SK-N-SH (cell line): ENCODE measurements around the gene PPP1R14B. TPM values are rescaled to one million over a fixed set of nuclear protein-coding genes. Genes with fewer than 3 reads are reported as not detected.

Experiments used
- CTCF ChIA-PET: fragments of 300-600, 350-600 bp; formaldehyde crosslinking; extraction: SDS; loops from one replicate; lab custom pipeline; 2021; lab: Yijun Ruan, JAX
- POLR2A ChIA-PET: fragments of 350-600 bp; sonication (Branson Sonifier 250); formaldehyde crosslinking; extraction: SDS; loops from one replicate; lab custom pipeline; 2020; ENCODE audit warnings: antibody characterized with exemption, inconsistent platforms; lab: Yijun Ruan, JAX
- DNase-seq: peaks from one replicate; pipeline ENCODE4 v3.0.0; 2012
- H2AFZ ChIP-seq: fragments of 200-600 bp; sonication (generic); 2 replicates; pipeline ENCODE4 v1.8.1; 2016; ENCODE audit warnings: antibody characterized with exemption, mild to moderate bottlenecking, low read depth
- H3F3A ChIP-seq: fragments of 200-600 bp; sonication (generic); replicated peaks from 2 replicates; pipeline ENCODE3; 2016; ENCODE audit warnings: antibody characterized with exemption, mild to moderate bottlenecking; ENCODE audit not compliant: insufficient read depth
- H3K27ac ChIP-seq, 2 experiments: fragments of 200-500 bp in 1 of 2; fragments of 200-600 bp in 1 of 2; sonication (Bioruptor generic) in 1 of 2; sonication (generic), shearing (Covaris generic) in 1 of 2; 2 replicates each; pipeline versions ENCODE4 v1.5.1 to v1.6.1; 2014 to 2016; ENCODE audit warnings: low read depth in 2 of 2, inconsistent platforms in 1 of 2, low read length in 1 of 2, mild to moderate bottlenecking in 1 of 2, mixed read lengths in 1 of 2
- H3K27me3 ChIP-seq: fragments of 200-600 bp; sonication (generic), shearing (Covaris generic); 2 replicates; pipeline ENCODE4 v1.6.1; 2016; ENCODE audit warnings: mixed run types; ENCODE audit not compliant: insufficient read depth
- H3K36me3 ChIP-seq, 2 experiments: fragments of 200-500 bp in 1 of 2; fragments of 200-600 bp in 1 of 2; sonication (Bioruptor generic) in 1 of 2; sonication (generic) in 1 of 2; replicated peaks in 1 of 2; 2 replicates each; pipeline versions ENCODE3 to v1.5.1; 2014 to 2016; ENCODE audit warnings: low read length in 1 of 2, mild to moderate bottlenecking in 1 of 2; ENCODE audit not compliant: insufficient read depth in 2 of 2, control insufficient read depth in 1 of 2
- H3K4me1 ChIP-seq, 2 experiments: fragments of 200-500 bp in 1 of 2; fragments of 200-600 bp in 1 of 2; sonication (Bioruptor generic) in 1 of 2; sonication (generic), shearing (Covaris generic) in 1 of 2; 2 replicates each; pipeline versions ENCODE4 v1.5.1 to v1.6.1; 2014 to 2016; ENCODE audit warnings: low read depth in 1 of 2, low read length in 1 of 2, mixed run types in 1 of 2; ENCODE audit not compliant: insufficient read depth in 2 of 2, control insufficient read depth in 1 of 2
- H3K4me2 ChIP-seq: fragments of 200-600 bp; sonication (generic), shearing (Covaris generic); 2 replicates; pipeline ENCODE4 v1.6.1; 2017; ENCODE audit warnings: mixed run types
- H3K4me3 ChIP-seq, 2 experiments: fragments of 200-500 bp in 1 of 2; fragments of 200-600 bp in 1 of 2; sonication (Bioruptor generic) in 1 of 2; sonication (generic), shearing (Covaris generic) in 1 of 2; 2 replicates each; pipeline versions ENCODE4 v1.5.1 to v1.8.1; 2014 to 2016; ENCODE audit warnings: low read depth in 2 of 2, inconsistent platforms in 1 of 2, low read length in 1 of 2, mild to moderate bottlenecking in 1 of 2, mixed read lengths in 1 of 2, moderate library complexity in 1 of 2
- H3K79me2 ChIP-seq: fragments of 200-600 bp; sonication (generic); 2 replicates; pipeline ENCODE4 v1.8.1; 2017; ENCODE audit warnings: mild to moderate bottlenecking; ENCODE audit not compliant: insufficient read depth
- H3K9ac ChIP-seq: fragments of 200-600 bp; sonication (generic); 2 replicates; pipeline ENCODE4 v1.6.1; 2017; ENCODE audit warnings: mixed run types
- H3K9me2 ChIP-seq: fragments of 200-600 bp; sonication (generic); 2 replicates; pipeline ENCODE4 v1.6.1; 2017; ENCODE audit warnings: mixed run types
- H3K9me3 ChIP-seq: fragments of 200-600 bp; sonication (generic); 2 replicates; pipeline ENCODE4 v1.6.1; 2017; ENCODE audit warnings: mixed run types, mild to moderate bottlenecking, moderate library complexity
- H4K20me1 ChIP-seq: fragments of 200-600 bp; sonication (generic); 2 replicates; pipeline ENCODE4 v1.6.1; 2017; ENCODE audit warnings: mild to moderate bottlenecking, mixed run types; ENCODE audit not compliant: insufficient read depth
- CTCF ChIP-seq: fragments of 200-600 bp; sonication (generic); IDR thresholded peaks from 2 replicates; pipeline ENCODE4 v1.6.1; 2017; ENCODE audit warnings: antibody characterized with exemption, mild to moderate bottlenecking, moderate library complexity
- ELF1 ChIP-seq: IDR thresholded peaks from 2 replicates; pipeline ENCODE4 v1.4.0; 2012
- EP300 ChIP-seq, 2 experiments: IDR thresholded peaks; 2 replicates each; pipeline versions ENCODE4 v1.4.0 to v1.6.1; 2012; ENCODE audit warnings: borderline replicate concordance in 1 of 2, low read depth in 1 of 2, low read length in 1 of 2
- FOSL2 ChIP-seq: IDR thresholded peaks from 2 replicates; pipeline ENCODE4 v1.4.0; 2012; ENCODE audit warnings: low read depth, mild to moderate bottlenecking, moderate library complexity, borderline replicate concordance
- FOXJ3 ChIP-seq: sonication (generic); formaldehyde crosslinking; IDR thresholded peaks from 2 replicates; pipeline ENCODE4 v1.5.1; 2020; ENCODE audit warnings: mild to moderate bottlenecking, missing genetic modification reagents
- FOXM1 ChIP-seq: IDR thresholded peaks from 2 replicates; pipeline ENCODE4 v1.4.0; 2012; ENCODE audit warnings: low read depth, mild to moderate bottlenecking
- GATA2 ChIP-seq: sonication (generic); formaldehyde crosslinking; IDR thresholded peaks from 2 replicates; pipeline ENCODE4 v1.5.0; 2020; ENCODE audit warnings: mild to moderate bottlenecking, missing genetic modification reagents
- IRF3 ChIP-seq: fragments of 150-350 bp; IDR thresholded peaks from 2 replicates; pipeline ENCODE4 v1.6.1; 2016; ENCODE audit warnings: mild to moderate bottlenecking, low read depth, low read length
- MAX ChIP-seq: IDR thresholded peaks from 2 replicates; pipeline ENCODE4 v1.4.0; 2012; ENCODE audit warnings: low read depth
- MEF2A ChIP-seq: IDR thresholded peaks from 2 replicates; pipeline ENCODE4 v1.4.0; 2012; ENCODE audit warnings: low read depth, borderline replicate concordance
- MXI1 ChIP-seq: IDR thresholded peaks from 2 replicates; pipeline ENCODE4 v1.6.1; 2012; ENCODE audit warnings: mild to moderate bottlenecking, low read depth, low read length, improper control_type of control experiment
- NFIC ChIP-seq: IDR thresholded peaks from 2 replicates; pipeline ENCODE4 v1.4.0; 2012; ENCODE audit warnings: borderline replicate concordance
- NRF1 ChIP-seq: IDR thresholded peaks from 2 replicates; pipeline ENCODE4 v1.6.1; 2012; ENCODE audit warnings: low read depth, mild to moderate bottlenecking, low read length
- PBX3 ChIP-seq: IDR thresholded peaks from 2 replicates; pipeline ENCODE4; 2012
- POLR2AphosphoS5 ChIP-seq: IDR thresholded peaks from 2 replicates; pipeline ENCODE4 v1.6.1; 2012; ENCODE audit warnings: low read depth, low read length
- RAD21 ChIP-seq: IDR thresholded peaks from 2 replicates; pipeline ENCODE4 v1.6.1; 2012; ENCODE audit warnings: mild to moderate bottlenecking, low read length
- RCOR1 ChIP-seq: fragments of 150-350 bp; IDR thresholded peaks from 2 replicates; pipeline ENCODE4 v1.6.1; 2017; ENCODE audit warnings: antibody characterized with exemption, low read length
- REST ChIP-seq: IDR thresholded peaks from 2 replicates; pipeline ENCODE4 v1.6.1; 2012; ENCODE audit warnings: mild to moderate bottlenecking, low read depth, low read length, moderate library complexity
- RFX5 ChIP-seq: IDR thresholded peaks from 2 replicates; pipeline ENCODE4 v1.6.1; 2012; ENCODE audit warnings: mild to moderate bottlenecking, improper control_type of control experiment, low read length
- RXRA ChIP-seq: IDR thresholded peaks from 2 replicates; pipeline ENCODE4 v1.4.0; 2012; ENCODE audit warnings: low read depth, mild to moderate bottlenecking, borderline replicate concordance
- SIN3A ChIP-seq: IDR thresholded peaks from 2 replicates; pipeline ENCODE4 v1.6.1; 2012; ENCODE audit warnings: low read depth, mild to moderate bottlenecking, low read length, moderate library complexity, borderline replicate concordance
- SMC3 ChIP-seq: IDR thresholded peaks from 2 replicates; pipeline ENCODE4 v1.6.1; 2012; ENCODE audit warnings: low read depth, low read length, improper control_type of control experiment
- TCF12 ChIP-seq: IDR thresholded peaks from 2 replicates; pipeline ENCODE4 v1.4.0; 2012
- TEAD4 ChIP-seq: IDR thresholded peaks from 2 replicates; pipeline ENCODE4 v1.4.0; 2012; ENCODE audit warnings: mild to moderate bottlenecking, borderline replicate concordance; ENCODE audit not compliant: insufficient read depth
- USF2 ChIP-seq: fragments of 150-350 bp; IDR thresholded peaks from 2 replicates; pipeline ENCODE4 v1.6.1; 2017; ENCODE audit warnings: antibody characterized with exemption, low read length, low read depth, borderline replicate concordance
- YY1 ChIP-seq: IDR thresholded peaks from 2 replicates; pipeline ENCODE4 v1.4.0; 2012; ENCODE audit warnings: low read depth, mild to moderate bottlenecking
- WGBS: methylation state at CpG from one replicate; pipeline ENCODE4 v1.1.6; 2017; ENCODE audit warnings: low lambda C conversion rate; 5-methylcytosine and 5-hydroxymethylcytosine counted together
- polyA plus RNA-seq, 3 experiments: library from polyadenylated mRNA; depleted of rRNA; stranded (reverse); fragments of >200 nt; gene quantifications; 2 replicates each; pipeline ENCODE4 v1.2.3, GENCODE V29; 2012

The PPP1R14B gene
- polyA plus RNA-seq, 1 of the 3 experiments (the other 2 are of a cell fraction), result 523 TPM

- H3F3A ChIP-seq, result peaks cover 30% of the 10 kb centered on the region
- no peaks in the 10 kb centered on the region; the same call in 1 of the 2 replicates for H3K79me2 ChIP-seq
- DNase-seq, result peak; percentile 89
- H3K9me2 ChIP-seq, result no peaks in the 10 kb centered on the region
- H3K36me3 ChIP-seq, result peaks cover 39 to 47% of the 10 kb centered on the region in 2 experiments
- no peaks in the 10 kb centered on the region for H3K9me3 ChIP-seq
- CTCF ChIA-PET, result interaction anchor here (0.6 to 5.3 kb wide), 21 partner anchors 9 to 98 kb away, joined by 3 to 52 read pairs (median 6); partner anchors contain the start of genes CATSPERZ, NUDT22, PLCB3 and STIP1
- H3K9ac ChIP-seq, result no peak overlapping the region
- POLR2A ChIA-PET, result interaction anchor here (0.6 to 2.0 kb wide), 7 partner anchors 8 to 100 kb away, joined by 3 to 5 read pairs (median 4); partner anchors contain the start of gene NUDT22
- no peak overlapping the region for H3K4me3 ChIP-seq
- H3K27ac ChIP-seq, result peak overlapping the region in 1 of 2 experiments; percentile 6; a peak in 1 of 4 replicates
- peaks cover 4 to 27% of the 10 kb centered on the region in 2 experiments; a peak in 3 of 4 replicates for H3K4me1 ChIP-seq
- WGBS, result 44% methylated on average over 7 of the region's 7 CpGs
- H3K27me3 ChIP-seq, result no peaks in the 10 kb centered on the region
- H4K20me1 ChIP-seq, result peaks cover 9% of the 10 kb centered on the region
- H3K4me2 ChIP-seq, result no peak overlapping the region
- H2AFZ ChIP-seq, result no peak overlapping the region
- no peak for TF ChIP-seq MEF2A
- TF ChIP-seq SIN3A, result peak; percentile 79; the same call in 1 of the 2 replicates
- TF ChIP-seq MXI1, result no peak
- TF ChIP-seq FOXM1, result no peak
- no peak for TF ChIP-seq REST
- no peak for TF ChIP-seq IRF3
- no peak for TF ChIP-seq USF2
- TF ChIP-seq SMC3, result peak; percentile 72
- no peak for TF ChIP-seq FOXJ3 (CRISPR knock-in tag)
- no peak for TF ChIP-seq NRF1
- no peak for TF ChIP-seq PBX3
- peak; percentile 96 for TF ChIP-seq NFIC
- no peak for TF ChIP-seq MAX
- TF ChIP-seq RFX5, result no peak
- peak; percentile 85 for TF ChIP-seq CTCF
- peak; percentile 33; the same call in 1 of the 2 replicates for TF ChIP-seq TCF12
- peak; percentile 66; the same call in 1 of the 2 replicates for TF ChIP-seq POLR2AphosphoS5
- no peak for TF ChIP-seq RXRA
- no peak for TF ChIP-seq ELF1
- TF ChIP-seq EP300 (IDR thresholded peaks at IDR 0.05; ENCODE audit: borderline replicate concordance in 1 of 2, low read depth in 1 of 2, low read length in 1 of 2), result no peak
- TF ChIP-seq YY1, result no peak
- TF ChIP-seq GATA2, result no peak
- no peak for TF ChIP-seq FOSL2
- peak; percentile 84 for TF ChIP-seq RAD21
- no peak for TF ChIP-seq TEAD4
- TF ChIP-seq RCOR1, result 0 out of 2 replicates have a peak, but pooled peaks have one; percentile 18
These were observed 42.2 kb downstream of the PPP1R14B start for GRCh38 chr11:64204464-64204989.
